ENCODE data around the gene PIK3IP1.

DNA sequence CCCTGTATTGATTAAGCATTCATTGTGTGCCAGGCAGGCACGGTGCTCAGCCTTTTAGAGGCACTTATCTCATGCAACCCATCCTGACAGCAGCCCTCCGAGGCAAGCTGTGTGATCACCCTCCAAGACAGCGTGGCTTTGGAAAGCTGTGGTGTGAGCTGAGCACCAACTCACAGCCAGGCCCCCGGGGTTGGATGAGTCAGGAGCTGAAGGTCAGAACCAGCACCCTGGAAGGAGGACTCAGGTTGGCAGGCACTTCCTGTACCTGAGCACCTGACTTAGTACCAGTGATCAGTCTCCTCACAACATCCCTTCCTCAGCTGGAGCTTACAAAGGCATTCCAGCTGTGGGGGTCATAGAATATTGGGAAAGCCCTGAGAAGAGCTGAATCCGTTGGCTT lies 44.9 kb upstream of the PIK3IP1 start:
- TF ChIP-seq, protein P1, sequence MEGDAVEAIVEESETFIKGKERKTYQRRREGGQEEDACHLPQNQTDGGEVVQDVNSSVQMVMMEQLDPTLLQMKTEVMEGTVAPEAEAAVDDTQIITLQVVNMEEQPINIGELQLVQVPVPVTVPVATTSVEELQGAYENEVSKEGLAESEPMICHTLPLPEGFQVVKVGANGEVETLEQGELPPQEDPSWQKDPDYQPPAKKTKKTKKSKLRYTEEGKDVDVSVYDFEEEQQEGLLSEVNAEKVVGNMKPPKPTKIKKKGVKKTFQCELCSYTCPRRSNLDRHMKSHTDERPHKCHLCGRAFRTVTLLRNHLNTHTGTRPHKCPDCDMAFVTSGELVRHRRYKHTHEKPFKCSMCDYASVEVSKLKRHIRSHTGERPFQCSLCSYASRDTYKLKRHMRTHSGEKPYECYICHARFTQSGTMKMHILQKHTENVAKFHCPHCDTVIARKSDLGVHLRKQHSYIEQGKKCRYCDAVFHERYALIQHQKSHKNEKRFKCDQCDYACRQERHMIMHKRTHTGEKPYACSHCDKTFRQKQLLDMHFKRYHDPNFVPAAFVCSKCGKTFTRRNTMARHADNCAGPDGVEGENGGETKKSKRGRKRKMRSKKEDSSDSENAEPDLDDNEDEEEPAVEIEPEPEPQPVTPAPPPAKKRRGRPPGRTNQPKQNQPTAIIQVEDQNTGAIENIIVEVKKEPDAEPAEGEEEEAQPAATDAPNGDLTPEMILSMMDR (IDR thresholded peaks at IDR 0.05 in 8 of 11, conservative IDR thresholded peaks at IDR 0.05 in 3 of 11), result no peak
- no peak for TF ChIP-seq POLR2AphosphoS5 (IDR thresholded peaks at IDR 0.05)
- no peak for TF ChIP-seq POLR2A (IDR thresholded peaks at IDR 0.05)

Measured in spleen (tissue), 7 donors.